ENCODE data around the gene ANO1.

GRCh38 chr11:70104419-70104818 is 26.3 kb downstream of the ANO1 start:
- TF ChIP-seq CTCF (IDR thresholded peaks at IDR 0.05) (no peak), POLR2A (IDR thresholded peaks at IDR 0.05) (no peak)

Measured in uterus (tissue), 2 donors.